Measurements from ENCODE around the gene HRH1.

DNA sequence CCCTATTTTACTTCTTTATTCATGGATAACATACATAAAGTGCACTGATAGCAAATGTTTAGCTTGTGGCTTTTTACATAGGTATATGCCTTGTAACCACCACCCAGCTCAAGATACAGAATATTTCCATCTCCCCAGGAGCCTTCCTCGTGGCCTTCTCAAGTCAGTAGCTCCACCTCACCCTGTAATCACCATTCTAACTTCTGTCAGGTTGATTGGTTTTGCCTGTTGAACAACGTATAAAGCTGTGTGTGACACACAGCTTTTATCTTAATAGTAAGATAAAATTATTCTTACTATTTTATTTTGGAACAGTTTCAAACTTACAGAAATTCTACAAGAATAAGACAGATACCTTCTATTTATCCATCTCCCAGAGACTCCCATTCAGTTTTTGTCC, 131.2 kb downstream of the HRH1 start:
- TF ChIP-seq, protein P1, sequence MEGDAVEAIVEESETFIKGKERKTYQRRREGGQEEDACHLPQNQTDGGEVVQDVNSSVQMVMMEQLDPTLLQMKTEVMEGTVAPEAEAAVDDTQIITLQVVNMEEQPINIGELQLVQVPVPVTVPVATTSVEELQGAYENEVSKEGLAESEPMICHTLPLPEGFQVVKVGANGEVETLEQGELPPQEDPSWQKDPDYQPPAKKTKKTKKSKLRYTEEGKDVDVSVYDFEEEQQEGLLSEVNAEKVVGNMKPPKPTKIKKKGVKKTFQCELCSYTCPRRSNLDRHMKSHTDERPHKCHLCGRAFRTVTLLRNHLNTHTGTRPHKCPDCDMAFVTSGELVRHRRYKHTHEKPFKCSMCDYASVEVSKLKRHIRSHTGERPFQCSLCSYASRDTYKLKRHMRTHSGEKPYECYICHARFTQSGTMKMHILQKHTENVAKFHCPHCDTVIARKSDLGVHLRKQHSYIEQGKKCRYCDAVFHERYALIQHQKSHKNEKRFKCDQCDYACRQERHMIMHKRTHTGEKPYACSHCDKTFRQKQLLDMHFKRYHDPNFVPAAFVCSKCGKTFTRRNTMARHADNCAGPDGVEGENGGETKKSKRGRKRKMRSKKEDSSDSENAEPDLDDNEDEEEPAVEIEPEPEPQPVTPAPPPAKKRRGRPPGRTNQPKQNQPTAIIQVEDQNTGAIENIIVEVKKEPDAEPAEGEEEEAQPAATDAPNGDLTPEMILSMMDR (IDR thresholded peaks at IDR 0.05; ENCODE audit: low read length), result no peak
- TF ChIP-seq EZH2phosphoT487 (IDR thresholded peaks at IDR 0.05; ENCODE audit: low read length) (no peak), EZH2 (optimal IDR thresholded peaks at IDR 0.05; ENCODE audit: low read depth, low read length) (no peak)

All from MM.1S (cell line).